GM23338 (cell line): ENCODE data around the gene DCAF17.

Source experiments
- CREB1 ChIP-seq: fragments of 250-450 bp; sonication (Bioruptor Pico); IDR thresholded peaks from 2 replicates; pipeline ENCODE4 v1.5.0; 2020; ENCODE audit warnings: low read depth, mild to moderate bottlenecking, moderate library complexity
- EZH2 ChIP-seq: fragments of 200-600 bp; sonication (generic); IDR thresholded peaks from one replicate; pipeline ENCODE4 v1.8.0; 2017; ENCODE audit warnings: antibody characterized with exemption, mild to moderate bottlenecking, low read depth; ENCODE audit not compliant: unreplicated experiment
- EZH2phosphoT487 ChIP-seq: fragments of 200-600 bp; sonication (generic); IDR thresholded peaks from one replicate; pipeline ENCODE4 v1.8.1; 2018; ENCODE audit warnings: antibody characterized with exemption; ENCODE audit not compliant: unreplicated experiment
- JUNB ChIP-seq: IDR thresholded peaks from one replicate; pipeline ENCODE4 v1.6.1; 2016; ENCODE audit warnings: antibody characterized with exemption; ENCODE audit not compliant: unreplicated experiment
- POLR2AphosphoS5 ChIP-seq: IDR thresholded peaks from 2 replicates; pipeline ENCODE4 v1.6.1; 2016; ENCODE audit warnings: antibody characterized with exemption, low read depth
- ZNF331 ChIP-seq: fragments of 250-450 bp; sonication (Bioruptor Pico); IDR thresholded peaks from 2 replicates; pipeline ENCODE4 v1.5.0; 2020; ENCODE audit warnings: low read depth, mild to moderate bottlenecking, moderate library complexity
- TF ChIP-seq, protein P1 (sequence below), 2 experiments: fragments of 200-600 bp in 1 of 2; sonication (generic) in 1 of 2; conservative IDR thresholded peaks; 2 replicates each; pipeline versions ENCODE4 v1.5.1 to v1.6.1; 2016 to 2017; ENCODE audit warnings: antibody characterized with exemption in 2 of 2, low read depth in 2 of 2, mild to moderate bottlenecking in 2 of 2, moderate library complexity in 1 of 2
- TF ChIP-seq, protein P2 (sequence below): IDR thresholded peaks from one replicate; pipeline ENCODE4 v1.6.1; 2018; ENCODE audit warnings: antibody characterized with exemption; ENCODE audit not compliant: unreplicated experiment
- TF ChIP-seq, protein P3 (sequence below): IDR thresholded peaks from 2 replicates; pipeline ENCODE4 v1.6.1; 2016; ENCODE audit warnings: antibody characterized with exemption

DNA sequence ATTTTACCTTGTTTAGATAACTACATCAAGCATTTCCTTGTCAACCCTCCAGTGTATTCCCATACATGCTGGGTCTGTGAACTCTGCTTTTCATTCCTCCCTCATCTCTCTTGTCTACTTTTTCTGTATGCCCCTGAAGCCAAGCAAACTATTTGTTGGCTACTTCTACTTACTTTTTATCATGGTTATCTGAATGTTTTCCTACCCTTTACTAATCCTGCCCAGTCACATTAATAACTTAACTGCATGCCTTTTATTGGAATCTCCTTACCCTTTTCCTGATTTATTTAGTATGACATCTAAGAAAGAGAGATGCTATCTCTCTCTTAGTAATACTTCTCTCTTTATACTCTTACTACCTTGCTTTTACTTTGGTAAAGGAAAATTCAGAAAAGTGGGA is 17.0 kb downstream of the DCAF17 start:
- no peak for TF ChIP-seq EZH2phosphoT487
- TF ChIP-seq, protein P1, sequence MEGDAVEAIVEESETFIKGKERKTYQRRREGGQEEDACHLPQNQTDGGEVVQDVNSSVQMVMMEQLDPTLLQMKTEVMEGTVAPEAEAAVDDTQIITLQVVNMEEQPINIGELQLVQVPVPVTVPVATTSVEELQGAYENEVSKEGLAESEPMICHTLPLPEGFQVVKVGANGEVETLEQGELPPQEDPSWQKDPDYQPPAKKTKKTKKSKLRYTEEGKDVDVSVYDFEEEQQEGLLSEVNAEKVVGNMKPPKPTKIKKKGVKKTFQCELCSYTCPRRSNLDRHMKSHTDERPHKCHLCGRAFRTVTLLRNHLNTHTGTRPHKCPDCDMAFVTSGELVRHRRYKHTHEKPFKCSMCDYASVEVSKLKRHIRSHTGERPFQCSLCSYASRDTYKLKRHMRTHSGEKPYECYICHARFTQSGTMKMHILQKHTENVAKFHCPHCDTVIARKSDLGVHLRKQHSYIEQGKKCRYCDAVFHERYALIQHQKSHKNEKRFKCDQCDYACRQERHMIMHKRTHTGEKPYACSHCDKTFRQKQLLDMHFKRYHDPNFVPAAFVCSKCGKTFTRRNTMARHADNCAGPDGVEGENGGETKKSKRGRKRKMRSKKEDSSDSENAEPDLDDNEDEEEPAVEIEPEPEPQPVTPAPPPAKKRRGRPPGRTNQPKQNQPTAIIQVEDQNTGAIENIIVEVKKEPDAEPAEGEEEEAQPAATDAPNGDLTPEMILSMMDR (conservative IDR thresholded peaks at IDR 0.05; ENCODE audit: low read depth in 2 of 2), result no peak
- TF ChIP-seq EZH2, result no peak
- no peak for TF ChIP-seq CREB1
- no peak for TF ChIP-seq POLR2AphosphoS5
- TF ChIP-seq, protein P2, sequence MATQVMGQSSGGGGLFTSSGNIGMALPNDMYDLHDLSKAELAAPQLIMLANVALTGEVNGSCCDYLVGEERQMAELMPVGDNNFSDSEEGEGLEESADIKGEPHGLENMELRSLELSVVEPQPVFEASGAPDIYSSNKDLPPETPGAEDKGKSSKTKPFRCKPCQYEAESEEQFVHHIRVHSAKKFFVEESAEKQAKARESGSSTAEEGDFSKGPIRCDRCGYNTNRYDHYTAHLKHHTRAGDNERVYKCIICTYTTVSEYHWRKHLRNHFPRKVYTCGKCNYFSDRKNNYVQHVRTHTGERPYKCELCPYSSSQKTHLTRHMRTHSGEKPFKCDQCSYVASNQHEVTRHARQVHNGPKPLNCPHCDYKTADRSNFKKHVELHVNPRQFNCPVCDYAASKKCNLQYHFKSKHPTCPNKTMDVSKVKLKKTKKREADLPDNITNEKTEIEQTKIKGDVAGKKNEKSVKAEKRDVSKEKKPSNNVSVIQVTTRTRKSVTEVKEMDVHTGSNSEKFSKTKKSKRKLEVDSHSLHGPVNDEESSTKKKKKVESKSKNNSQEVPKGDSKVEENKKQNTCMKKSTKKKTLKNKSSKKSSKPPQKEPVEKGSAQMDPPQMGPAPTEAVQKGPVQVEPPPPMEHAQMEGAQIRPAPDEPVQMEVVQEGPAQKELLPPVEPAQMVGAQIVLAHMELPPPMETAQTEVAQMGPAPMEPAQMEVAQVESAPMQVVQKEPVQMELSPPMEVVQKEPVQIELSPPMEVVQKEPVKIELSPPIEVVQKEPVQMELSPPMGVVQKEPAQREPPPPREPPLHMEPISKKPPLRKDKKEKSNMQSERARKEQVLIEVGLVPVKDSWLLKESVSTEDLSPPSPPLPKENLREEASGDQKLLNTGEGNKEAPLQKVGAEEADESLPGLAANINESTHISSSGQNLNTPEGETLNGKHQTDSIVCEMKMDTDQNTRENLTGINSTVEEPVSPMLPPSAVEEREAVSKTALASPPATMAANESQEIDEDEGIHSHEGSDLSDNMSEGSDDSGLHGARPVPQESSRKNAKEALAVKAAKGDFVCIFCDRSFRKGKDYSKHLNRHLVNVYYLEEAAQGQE, result no peak
- no peak for TF ChIP-seq ZNF331
- TF ChIP-seq, protein P3, sequence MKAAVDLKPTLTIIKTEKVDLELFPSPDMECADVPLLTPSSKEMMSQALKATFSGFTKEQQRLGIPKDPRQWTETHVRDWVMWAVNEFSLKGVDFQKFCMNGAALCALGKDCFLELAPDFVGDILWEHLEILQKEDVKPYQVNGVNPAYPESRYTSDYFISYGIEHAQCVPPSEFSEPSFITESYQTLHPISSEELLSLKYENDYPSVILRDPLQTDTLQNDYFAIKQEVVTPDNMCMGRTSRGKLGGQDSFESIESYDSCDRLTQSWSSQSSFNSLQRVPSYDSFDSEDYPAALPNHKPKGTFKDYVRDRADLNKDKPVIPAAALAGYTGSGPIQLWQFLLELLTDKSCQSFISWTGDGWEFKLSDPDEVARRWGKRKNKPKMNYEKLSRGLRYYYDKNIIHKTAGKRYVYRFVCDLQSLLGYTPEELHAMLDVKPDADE, result no peak
- TF ChIP-seq JUNB, result no peak
